ENCODE measurements around the gene SLC2A3.
A peak's percentile ranks its signal among the peaks of the same experiment; 100 is the strongest.
"Not testable (repeated sequence)": the region's sequence is repeated elsewhere in the genome, so short reads cannot be mapped to it uniquely, and the experiment has no call there.

SLC2A3 gene

GRCh38 chr12:7927470-7927869 lies 8.5 kb downstream of the SLC2A3 start:
- Histone ChIP-seq H3K4me1 (ENCODE audit: control insufficient read depth, insufficient read depth, low read length) (no peaks in the 10 kb centered on the region), H3K36me3 (ENCODE audit: control insufficient read depth, insufficient read depth, low read length, severe bottlenecking) (peaks cover 87% of the 10 kb centered on the region), H3K27me3 (replicated peaks; ENCODE audit: control insufficient read depth, insufficient read depth, low read length) (no peaks in the 10 kb centered on the region), H3K9ac (ENCODE audit: low read length) (no peak overlapping the region), H3K4me3 (ENCODE audit: low read length) (no peak overlapping the region), H3K9me3 (ENCODE audit: control insufficient read depth, low read length) (no peaks in the 10 kb centered on the region)
- DNase-seq (ENCODE audit: low read depth): no peak

GRCh38 chr12:7926068-7926666 lies 9.8 kb downstream of the SLC2A3 start:
- not testable (repeated sequence) for H3K9ac ChIP-seq (ENCODE audit: low read length); H3K4me1 ChIP-seq (ENCODE audit: control insufficient read depth, insufficient read depth, low read length); H3K27me3 ChIP-seq (replicated peaks; ENCODE audit: control insufficient read depth, insufficient read depth, low read length); H3K4me3 ChIP-seq (ENCODE audit: low read length); H3K9me3 ChIP-seq (ENCODE audit: control insufficient read depth, low read length); DNase-seq (ENCODE audit: low read depth)
- H3K36me3 ChIP-seq (ENCODE audit: control insufficient read depth, insufficient read depth, low read length, severe bottlenecking): peaks cover 87% of the 10 kb centered on the region

GRCh38 chr12:7923241-7924236 lies 12.4 kb downstream of the SLC2A3 start:
- no peaks in the 10 kb centered on the region for H3K4me1 ChIP-seq (ENCODE audit: control insufficient read depth, insufficient read depth, low read length)
- no peaks in the 10 kb centered on the region for H3K27me3 ChIP-seq (replicated peaks; ENCODE audit: control insufficient read depth, insufficient read depth, low read length)
- no peaks in the 10 kb centered on the region for H3K9me3 ChIP-seq (ENCODE audit: control insufficient read depth, low read length)
- peaks cover 82% of the 10 kb centered on the region for H3K36me3 ChIP-seq (ENCODE audit: control insufficient read depth, insufficient read depth, low read length, severe bottlenecking)
- H3K4me3 ChIP-seq (ENCODE audit: low read length): no peak overlapping the region
- H3K9ac ChIP-seq (ENCODE audit: low read length): no peak overlapping the region
- DNase-seq (ENCODE audit: low read depth): no peak

GRCh38 chr12:7921181-7921580 lies 14.8 kb downstream of the SLC2A3 start:
- not testable (repeated sequence) for H3K4me1 ChIP-seq (ENCODE audit: control insufficient read depth, insufficient read depth, low read length); H3K9ac ChIP-seq (ENCODE audit: low read length); H3K4me3 ChIP-seq (ENCODE audit: low read length); DNase-seq (ENCODE audit: low read depth); H3K27me3 ChIP-seq (replicated peaks; ENCODE audit: control insufficient read depth, insufficient read depth, low read length); H3K9me3 ChIP-seq (ENCODE audit: control insufficient read depth, low read length)
- H3K36me3 ChIP-seq (ENCODE audit: control insufficient read depth, insufficient read depth, low read length, severe bottlenecking): peaks cover 59% of the 10 kb centered on the region

GRCh38 chr12:7918268-7918590 lies 17.8 kb downstream of the SLC2A3 start:
- DNase-seq (ENCODE audit: low read depth): not testable (repeated sequence)
- peaks cover 37% of the 10 kb centered on the region for H3K36me3 ChIP-seq (ENCODE audit: control insufficient read depth, insufficient read depth, low read length, severe bottlenecking)

GRCh38 chr12:7917392-7918267 lies 18.4 kb downstream of the SLC2A3 start:
- H3K27me3 ChIP-seq (replicated peaks; ENCODE audit: control insufficient read depth, insufficient read depth, low read length): no peaks in the 10 kb centered on the region
- H3K36me3 ChIP-seq (ENCODE audit: control insufficient read depth, insufficient read depth, low read length, severe bottlenecking): peaks cover 31% of the 10 kb centered on the region
- no peaks in the 10 kb centered on the region for H3K4me1 ChIP-seq (ENCODE audit: control insufficient read depth, insufficient read depth, low read length)
- no peak overlapping the region for H3K9ac ChIP-seq (ENCODE audit: low read length)
- H3K9me3 ChIP-seq (ENCODE audit: control insufficient read depth, low read length): no peaks in the 10 kb centered on the region
- DNase-seq (ENCODE audit: low read depth): no peak
- no peak overlapping the region for H3K4me3 ChIP-seq (ENCODE audit: low read length)

More at GRCh38 chr12:7918268-7918590, 17.8 kb downstream of the SLC2A3 start:
- not testable (repeated sequence) for H3K4me3 ChIP-seq (ENCODE audit: low read length); H3K4me1 ChIP-seq (ENCODE audit: control insufficient read depth, insufficient read depth, low read length); H3K9me3 ChIP-seq (ENCODE audit: control insufficient read depth, low read length); H3K27me3 ChIP-seq (replicated peaks; ENCODE audit: control insufficient read depth, insufficient read depth, low read length); H3K9ac ChIP-seq (ENCODE audit: low read length)

- H3K4me3 ChIP-seq (ENCODE audit: low read length): no peak overlapping the region
These were observed 19.1 kb downstream of the SLC2A3 start for GRCh38 chr12:7916936-7917335.

GRCh38 chr12:7915661-7916403 lies 20.2 kb downstream of the SLC2A3 start:
- peaks cover 13% of the 10 kb centered on the region for H3K36me3 ChIP-seq (ENCODE audit: control insufficient read depth, insufficient read depth, low read length, severe bottlenecking)
- H3K9ac ChIP-seq (ENCODE audit: low read length): no peak overlapping the region
- peak; percentile 16 for DNase-seq (ENCODE audit: low read depth)
- no peaks in the 10 kb centered on the region for H3K9me3 ChIP-seq (ENCODE audit: control insufficient read depth, low read length)
- no peaks in the 10 kb centered on the region for H3K27me3 ChIP-seq (replicated peaks; ENCODE audit: control insufficient read depth, insufficient read depth, low read length)
- no peak overlapping the region for H3K4me3 ChIP-seq (ENCODE audit: low read length)
- H3K4me1 ChIP-seq (ENCODE audit: control insufficient read depth, insufficient read depth, low read length): no peaks in the 10 kb centered on the region

More at GRCh38 chr12:7916936-7917335, 19.1 kb downstream of the SLC2A3 start:
- Histone ChIP-seq H3K36me3 (ENCODE audit: control insufficient read depth, insufficient read depth, low read length, severe bottlenecking) (peaks cover 24% of the 10 kb centered on the region), H3K27me3 (replicated peaks; ENCODE audit: control insufficient read depth, insufficient read depth, low read length) (no peaks in the 10 kb centered on the region), H3K4me1 (ENCODE audit: control insufficient read depth, insufficient read depth, low read length) (no peaks in the 10 kb centered on the region), H3K9ac (ENCODE audit: low read length) (no peak overlapping the region), H3K9me3 (ENCODE audit: control insufficient read depth, low read length) (no peaks in the 10 kb centered on the region)
- no peak for DNase-seq (ENCODE audit: low read depth)

GRCh38 chr12:7910106-7910505 lies 25.9 kb downstream of the SLC2A3 start:
- not testable (repeated sequence) for H3K4me3 ChIP-seq (ENCODE audit: low read length)

GRCh38 chr12:7907009-7907408 lies 29.0 kb downstream of the SLC2A3 start:
- no peaks in the 10 kb centered on the region for H3K36me3 ChIP-seq (ENCODE audit: control insufficient read depth, insufficient read depth, low read length, severe bottlenecking)
- no peaks in the 10 kb centered on the region for H3K27me3 ChIP-seq (replicated peaks; ENCODE audit: control insufficient read depth, insufficient read depth, low read length)
- DNase-seq (ENCODE audit: low read depth): peak; percentile 19
- no peak overlapping the region for H3K9ac ChIP-seq (ENCODE audit: low read length)
- no peaks in the 10 kb centered on the region for H3K9me3 ChIP-seq (ENCODE audit: control insufficient read depth, low read length)
- no peak overlapping the region for H3K4me3 ChIP-seq (ENCODE audit: low read length)
- no peaks in the 10 kb centered on the region for H3K4me1 ChIP-seq (ENCODE audit: control insufficient read depth, insufficient read depth, low read length)

More at GRCh38 chr12:7910106-7910505, 25.9 kb downstream of the SLC2A3 start:
- not testable (repeated sequence) for H3K9me3 ChIP-seq (ENCODE audit: control insufficient read depth, low read length); DNase-seq (ENCODE audit: low read depth); H3K9ac ChIP-seq (ENCODE audit: low read length); H3K27me3 ChIP-seq (replicated peaks; ENCODE audit: control insufficient read depth, insufficient read depth, low read length); H3K36me3 ChIP-seq (ENCODE audit: control insufficient read depth, insufficient read depth, low read length, severe bottlenecking); H3K4me1 ChIP-seq (ENCODE audit: control insufficient read depth, insufficient read depth, low read length)

All from adipocyte (in vitro differentiated cells).